Measurements from ENCODE around the gene MTURN.

The MTURN gene

DNA sequence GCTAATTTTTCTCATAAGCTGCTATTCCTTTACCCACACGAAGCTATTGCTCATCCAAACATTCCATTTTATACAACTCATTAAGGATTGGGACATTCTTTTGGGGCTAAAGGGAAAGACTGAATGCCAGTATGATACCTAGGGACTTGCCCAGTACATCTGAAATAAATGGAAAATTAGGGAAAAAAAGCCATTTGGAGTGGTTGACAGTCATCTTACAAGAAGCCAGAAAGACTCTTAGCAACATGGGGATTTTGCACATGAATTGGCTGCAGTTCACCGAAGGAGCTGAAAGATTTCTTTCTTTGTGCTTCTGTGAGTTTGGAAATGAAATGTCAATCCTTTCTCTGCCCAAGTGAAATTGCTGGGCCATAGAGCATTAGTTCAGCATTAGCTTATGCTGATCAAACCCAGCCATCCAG, 43.3 kb upstream of the MTURN start:
- TF ChIP-seq EP300 (IDR thresholded peaks at IDR 0.05; ENCODE audit: borderline replicate concordance) = no peak
- no peak for TF ChIP-seq TCF12 (IDR thresholded peaks at IDR 0.05; ENCODE audit: low read depth)
- TF ChIP-seq USF1 (IDR thresholded peaks at IDR 0.05) = no peak
- no peak for TF ChIP-seq TEAD4 (IDR thresholded peaks at IDR 0.05)
- no peak for TF ChIP-seq RAD21 (IDR thresholded peaks at IDR 0.05; ENCODE audit: low read depth)
- TF ChIP-seq, protein P1, sequence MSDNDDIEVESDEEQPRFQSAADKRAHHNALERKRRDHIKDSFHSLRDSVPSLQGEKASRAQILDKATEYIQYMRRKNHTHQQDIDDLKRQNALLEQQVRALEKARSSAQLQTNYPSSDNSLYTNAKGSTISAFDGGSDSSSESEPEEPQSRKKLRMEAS (IDR thresholded peaks at IDR 0.05) = no peak
- TF ChIP-seq CREB1 (IDR thresholded peaks at IDR 0.05; ENCODE audit: low read depth) = no peak
- no peak for TF ChIP-seq YY1 (IDR thresholded peaks at IDR 0.05; ENCODE audit: low read depth)
- TF ChIP-seq CEBPB (IDR thresholded peaks at IDR 0.05) = no peak
- no peak for TF ChIP-seq NFIC (IDR thresholded peaks at IDR 0.05)
- TF ChIP-seq TAF1 (IDR thresholded peaks at IDR 0.05; ENCODE audit: low read depth) = no peak
- no peak for TF ChIP-seq FOXM1 (IDR thresholded peaks at IDR 0.05; ENCODE audit: borderline replicate concordance, low read depth)
- no peak for TF ChIP-seq EGR1 (IDR thresholded peaks at IDR 0.05)
- no peak for TF ChIP-seq ZBTB7A (IDR thresholded peaks at IDR 0.05; ENCODE audit: low read depth)
- TF ChIP-seq REST (IDR thresholded peaks at IDR 0.05; ENCODE audit: low read depth) = no peak

DNA sequence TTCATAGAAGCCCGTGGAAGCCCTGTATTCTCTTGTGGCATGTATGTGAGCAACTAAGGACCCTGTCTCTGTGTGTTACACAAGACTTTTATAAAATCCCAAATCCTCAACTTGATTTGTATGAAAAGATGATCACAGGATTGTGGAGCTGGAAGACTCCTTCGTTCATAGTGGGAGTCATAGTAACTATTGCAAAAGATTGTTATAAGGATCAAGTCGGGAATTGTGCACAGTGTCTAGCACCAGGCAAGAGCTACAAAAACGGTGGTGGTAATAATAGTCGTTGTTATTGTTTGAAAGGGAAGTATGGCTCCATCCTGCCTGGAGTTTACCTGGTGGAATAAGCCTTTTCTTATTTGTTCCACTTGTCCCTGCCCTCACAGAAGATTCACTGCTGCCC, 42.8 kb upstream of the MTURN start:
- no peak for TF ChIP-seq ZBTB7A (IDR thresholded peaks at IDR 0.05; ENCODE audit: low read depth)

- TF ChIP-seq USF1 (IDR thresholded peaks at IDR 0.05) (no peak), RAD21 (IDR thresholded peaks at IDR 0.05; ENCODE audit: low read depth) (no peak), CEBPB (IDR thresholded peaks at IDR 0.05) (no peak), REST (IDR thresholded peaks at IDR 0.05; ENCODE audit: low read depth) (no peak), FOXM1 (IDR thresholded peaks at IDR 0.05; ENCODE audit: borderline replicate concordance, low read depth) (no peak), EP300 (IDR thresholded peaks at IDR 0.05; ENCODE audit: borderline replicate concordance) (no peak), NFIC (IDR thresholded peaks at IDR 0.05) (no peak), ZBTB7A (IDR thresholded peaks at IDR 0.05; ENCODE audit: low read depth) (no peak), EGR1 (IDR thresholded peaks at IDR 0.05) (no peak)
- TF ChIP-seq, protein P1 (IDR thresholded peaks at IDR 0.05) = no peak
Observed at GRCh38 chr7:30093420-30093952, 41.3 kb upstream of the MTURN start.

DNA sequence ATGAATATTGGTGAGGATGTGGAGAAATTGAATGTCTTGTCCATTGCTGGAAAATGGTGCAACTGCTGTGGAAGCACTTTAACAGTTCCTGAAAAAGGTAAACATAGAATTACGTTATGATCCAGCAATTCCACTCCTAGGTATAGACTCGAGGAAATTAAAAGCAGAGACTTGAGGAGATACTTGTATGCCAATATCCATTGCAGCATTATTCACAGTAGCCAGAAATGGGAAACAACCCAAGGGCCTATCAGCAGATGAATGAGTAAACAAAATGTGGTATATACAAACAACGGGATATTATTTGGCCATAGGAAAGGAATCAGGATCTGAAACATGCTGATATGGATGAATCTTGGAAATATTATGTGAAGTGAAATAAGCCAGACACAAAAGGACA, 32.5 kb upstream of the MTURN start:
- no peak for TF ChIP-seq YY1 (IDR thresholded peaks at IDR 0.05; ENCODE audit: low read depth)
- TF ChIP-seq, protein P1 (IDR thresholded peaks at IDR 0.05) = no peak
- no peak for TF ChIP-seq NFIC (IDR thresholded peaks at IDR 0.05)
- TF ChIP-seq TAF1 (IDR thresholded peaks at IDR 0.05; ENCODE audit: low read depth) = no peak
- TF ChIP-seq FOXM1 (IDR thresholded peaks at IDR 0.05; ENCODE audit: borderline replicate concordance, low read depth) = no peak
- TF ChIP-seq RAD21 (IDR thresholded peaks at IDR 0.05; ENCODE audit: low read depth) = no peak
- no peak for TF ChIP-seq REST (IDR thresholded peaks at IDR 0.05; ENCODE audit: low read depth)
- no peak for TF ChIP-seq EGR1 (IDR thresholded peaks at IDR 0.05)
- TF ChIP-seq EP300 (IDR thresholded peaks at IDR 0.05; ENCODE audit: borderline replicate concordance) = no peak
- no peak for TF ChIP-seq ZBTB7A (IDR thresholded peaks at IDR 0.05; ENCODE audit: low read depth)
- TF ChIP-seq CEBPB (IDR thresholded peaks at IDR 0.05) = no peak
- TF ChIP-seq USF1 (IDR thresholded peaks at IDR 0.05) = no peak

Data from Ishikawa (cell line).